Cardiac muscle cell (in vitro differentiated cells and primary cell): ENCODE results near the gene CCL4L2. TPM values are rescaled to one million over a fixed set of nuclear protein-coding genes. Genes with fewer than 3 reads are reported as not detected.
"Not testable (repeated sequence)": the region's sequence is repeated elsewhere in the genome, so short reads cannot be mapped to it uniquely, and the experiment has no call there.

Experiments used
- DNase-seq, 2 donors: peaks; one replicate each; pipeline versions ENCODE4 v3.0.0 to v3.0.0-alpha.2; 2010 to 2017; ENCODE audit warnings: low read depth in 1 of 2, low spot score in 1 of 2
- H3K27ac ChIP-seq: fragments of 200-600 bp; sonication (generic); 2 replicates; pipeline ENCODE4 v1.5.1; 2016
- H3K27me3 ChIP-seq: fragments of 200-600 bp; sonication (generic); 2 replicates; pipeline ENCODE4 v1.6.0; 2016; ENCODE audit warnings: control low read depth
- H3K36me3 ChIP-seq: fragments of 200-600 bp; sonication (generic); 2 replicates; pipeline ENCODE4 v1.5.1; 2016; ENCODE audit warnings: control low read depth
- H3K4me1 ChIP-seq: fragments of 200-600 bp; sonication (generic); 2 replicates; pipeline ENCODE4 v1.8.1; 2017; ENCODE audit warnings: low read depth, mild to moderate bottlenecking, mixed run types
- H3K4me3 ChIP-seq: fragments of 200-600 bp; sonication (generic); 2 replicates; pipeline ENCODE4 v1.5.1; 2016; ENCODE audit warnings: mild to moderate bottlenecking
- H3K9me3 ChIP-seq: fragments of 200-600 bp; sonication (generic); 2 replicates; pipeline ENCODE4 v1.5.1; 2017; ENCODE audit warnings: low read depth, mild to moderate bottlenecking, control low read depth
- CTCF ChIP-seq: IDR thresholded peaks from 2 replicates; pipeline ENCODE4 v1.5.1; 2012; ENCODE audit warnings: low read depth, mild to moderate bottlenecking, low read length
- polyA plus RNA-seq: library from polyadenylated mRNA; unstranded; fragments of >200 nt; fragmentation: Nextera tagmentation; extraction: Ambion mirVana; gene quantifications from 2 replicates; pipeline ENCODE4 v1.2.1, GENCODE V29; 2016
- total RNA-seq: library from RNA; depleted of rRNA; stranded (reverse); fragments of >200 nt; gene quantifications from 2 replicates; pipeline ENCODE4 v1.2.3, GENCODE V29; 2016

The CCL4L2 gene
- total and polyA plus RNA-seq, 2 experiments from 2014 or later = 0.21 TPM; not detected in 1

- no peaks in the 10 kb centered on the region for H3K27me3 ChIP-seq
- H3K9me3 ChIP-seq = no peaks in the 10 kb centered on the region
- no peak overlapping the region for H3K27ac ChIP-seq
- H3K4me1 ChIP-seq = no peaks in the 10 kb centered on the region
- TF ChIP-seq CTCF = no peak
- H3K36me3 ChIP-seq = no peaks in the 10 kb centered on the region
- no peak overlapping the region for H3K4me3 ChIP-seq
- no peak for DNase-seq
Observed at GRCh38 chr17:36209575-36209974, 1.3 kb upstream of the CCL4L2 start.

DNA sequence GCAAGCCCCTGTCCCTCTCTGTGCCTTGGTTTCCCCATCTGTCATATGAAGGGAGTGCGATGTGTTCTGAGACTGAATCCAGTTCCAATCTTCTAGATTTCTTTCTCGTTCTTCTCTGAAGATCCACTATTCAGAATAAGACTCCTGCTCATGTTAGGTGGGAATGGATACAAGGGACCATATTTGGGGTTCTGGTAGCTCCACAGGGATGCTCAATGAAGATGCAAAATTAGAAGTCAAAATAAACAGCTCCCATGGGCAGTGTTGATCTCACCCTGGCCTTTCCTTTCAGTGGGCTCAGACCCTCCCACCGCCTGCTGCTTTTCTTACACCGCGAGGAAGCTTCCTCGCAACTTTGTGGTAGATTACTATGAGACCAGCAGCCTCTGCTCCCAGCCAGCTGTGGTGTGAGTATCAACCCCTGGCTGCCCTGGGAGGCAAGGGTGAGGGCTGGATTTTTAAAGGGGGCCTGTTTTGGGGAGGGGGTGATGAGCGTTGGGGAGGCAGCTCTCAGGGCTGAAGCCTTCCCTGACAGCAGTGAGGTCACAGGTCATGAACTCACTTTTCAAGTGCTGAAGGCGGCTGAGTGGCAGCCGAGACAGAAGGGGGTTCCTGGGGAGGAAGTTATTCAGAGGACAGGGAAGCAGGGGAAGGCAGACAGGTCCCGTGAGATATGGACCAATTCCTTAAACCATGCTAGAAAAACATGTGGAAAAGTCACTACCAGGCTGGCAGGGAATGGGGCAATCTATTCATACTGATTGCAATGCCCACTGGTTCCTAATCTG is 815 bp downstream of the CCL4L2 start:
- not testable (repeated sequence) for H3K4me3 ChIP-seq, H3K36me3 ChIP-seq, H3K27me3 ChIP-seq, H3K27ac ChIP-seq, H3K4me1 ChIP-seq, H3K9me3 ChIP-seq, DNase-seq

- Histone ChIP-seq H3K36me3 (no peaks in the 10 kb centered on the region), H3K9me3 (no peaks in the 10 kb centered on the region), H3K27ac (no peak overlapping the region), H3K4me3 (no peak overlapping the region), H3K27me3 (no peaks in the 10 kb centered on the region), H3K4me1 (no peaks in the 10 kb centered on the region)
- DNase-seq = no peak
- no peak for TF ChIP-seq CTCF
Observed at GRCh38 chr17:36212272-36212605, 1.4 kb downstream of the CCL4L2 start.

DNA sequence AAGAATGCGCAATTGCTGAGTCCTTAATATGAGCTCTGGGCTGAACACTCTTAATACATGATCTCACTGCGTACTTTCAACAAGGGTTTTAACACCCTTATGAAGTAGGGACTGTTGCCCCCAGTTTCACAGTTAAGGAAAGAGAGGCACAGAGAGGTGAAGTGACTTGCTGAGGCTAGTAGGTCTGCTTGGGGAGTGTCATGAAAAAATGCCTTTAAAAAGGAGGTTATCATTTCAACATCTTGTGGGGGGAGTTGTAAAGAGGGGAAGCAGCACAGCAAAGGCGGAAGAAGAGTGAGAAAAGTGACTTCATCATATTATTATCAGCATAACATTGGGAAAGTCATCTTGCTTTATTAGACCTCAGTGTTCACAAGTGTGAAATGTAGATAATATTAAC is 2.1 kb downstream of the CCL4L2 start:
- H3K27me3 ChIP-seq = no peaks in the 10 kb centered on the region
- DNase-seq = no peak
- no peaks in the 10 kb centered on the region for H3K36me3 ChIP-seq
- H3K9me3 ChIP-seq = no peaks in the 10 kb centered on the region
- no peak overlapping the region for H3K4me3 ChIP-seq
- H3K27ac ChIP-seq = no peak overlapping the region
- no peaks in the 10 kb centered on the region for H3K4me1 ChIP-seq
- no peak for TF ChIP-seq CTCF

GRCh38 chr17:36213695-36214094 is 2.8 kb downstream of the CCL4L2 start:
- Histone ChIP-seq H3K4me3 (no peak overlapping the region), H3K27ac (no peak overlapping the region), H3K4me1 (no peaks in the 10 kb centered on the region), H3K27me3 (no peaks in the 10 kb centered on the region), H3K36me3 (no peaks in the 10 kb centered on the region), H3K9me3 (no peaks in the 10 kb centered on the region)
- no peak for DNase-seq
- TF ChIP-seq CTCF = no peak

GRCh38 chr17:36214918-36215317 is 4.1 kb downstream of the CCL4L2 start:
- Histone ChIP-seq H3K27me3 (no peaks in the 10 kb centered on the region), H3K27ac (no peak overlapping the region), H3K9me3 (no peaks in the 10 kb centered on the region), H3K4me1 (no peaks in the 10 kb centered on the region), H3K36me3 (no peaks in the 10 kb centered on the region), H3K4me3 (no peak overlapping the region)
- TF ChIP-seq CTCF = no peak
- no peak for DNase-seq

DNA sequence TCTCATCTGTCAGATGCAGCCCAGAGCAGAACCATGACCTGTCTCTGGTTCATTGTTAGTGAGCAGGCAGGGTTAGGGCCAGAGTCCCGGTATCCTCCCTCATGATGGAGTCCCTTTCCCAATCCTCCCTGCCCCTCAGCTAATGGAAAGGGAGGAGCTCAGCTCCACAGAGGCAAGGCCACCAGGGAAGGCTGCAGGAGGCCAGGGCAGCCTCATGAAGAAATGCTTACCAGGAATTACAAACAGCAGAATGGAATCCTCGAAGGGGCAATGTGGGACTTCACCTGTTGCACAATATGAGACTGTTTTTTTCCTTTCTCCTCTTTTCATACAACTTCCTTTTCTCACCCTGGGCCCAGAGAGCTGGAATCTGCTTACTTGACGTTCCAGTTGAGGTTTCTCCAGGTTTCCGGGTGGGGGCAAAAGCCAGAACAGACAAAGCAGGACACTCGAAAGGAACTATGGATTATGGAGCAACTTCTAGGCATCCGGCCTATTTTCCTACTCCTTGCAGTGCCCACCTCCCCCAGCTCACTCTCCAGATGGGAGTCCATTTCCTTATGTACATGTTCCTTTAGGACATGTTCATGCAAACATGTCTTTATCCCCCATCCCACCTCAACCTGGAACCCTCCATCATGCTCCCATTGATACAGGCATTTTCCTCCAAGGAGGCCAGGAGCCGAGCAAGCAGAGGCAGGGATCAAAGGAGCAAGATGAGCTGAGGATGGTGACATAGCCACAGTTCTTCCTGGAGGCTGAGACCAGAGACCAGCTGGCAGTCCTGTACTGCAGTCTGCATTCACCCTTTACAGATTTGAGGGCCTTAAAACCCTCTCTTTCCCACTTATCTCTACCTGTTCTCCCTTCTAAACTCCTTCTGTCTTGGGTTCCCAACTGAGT is 4.8 kb downstream of the CCL4L2 start:
- H3K36me3 ChIP-seq, DNase-seq, H3K27ac ChIP-seq, H3K4me1 ChIP-seq, H3K4me3 ChIP-seq, H3K9me3 ChIP-seq, H3K27me3 ChIP-seq: not testable (repeated sequence)

DNA sequence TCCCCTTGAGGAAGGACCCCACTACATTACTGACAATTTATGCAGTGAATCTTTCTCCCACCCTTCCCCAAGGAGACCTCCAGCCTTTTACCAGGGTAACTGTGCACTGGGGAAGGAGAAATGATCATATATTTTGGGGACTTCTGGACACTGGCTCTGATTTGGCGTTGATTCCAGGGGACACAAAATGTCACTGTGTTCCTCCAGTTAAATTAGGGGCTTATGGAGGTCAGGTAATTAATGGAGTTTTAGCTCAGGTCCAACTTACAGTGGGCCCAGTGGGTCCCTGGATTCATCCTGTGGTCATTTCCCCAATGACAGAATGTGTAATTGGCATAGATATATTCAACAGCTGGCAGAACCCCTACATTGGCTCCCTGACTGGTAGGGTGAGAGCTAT is 8.7 kb downstream of the CCL4L2 start:
- H3K9me3 ChIP-seq = not testable (repeated sequence)

More for the DNA sequence above, 8.7 kb downstream of the CCL4L2 start:
- H3K27me3 ChIP-seq, H3K36me3 ChIP-seq, DNase-seq, H3K4me3 ChIP-seq, H3K27ac ChIP-seq, H3K4me1 ChIP-seq: not testable (repeated sequence)
